Neural cell (in vitro differentiated cells): Measurements from ENCODE around the gene TBC1D22B.

Experiments used
- EP300 ChIP-seq: fragments of 450-650 bp; conservative IDR thresholded peaks from 2 replicates; pipeline ENCODE4 v1.6.1; 2014; ENCODE audit warnings: antibody characterized with exemption, mild to moderate bottlenecking, moderate library complexity; ENCODE audit not compliant: poor library complexity, severe bottlenecking
- EZH2 ChIP-seq: fragments of 200-600, 300-800 bp; shearing (Covaris generic), sonication (generic); IDR thresholded peaks from 2 replicates; pipeline ENCODE4 v1.6.1; 2014; ENCODE audit warnings: antibody characterized with exemption, low read length, borderline replicate concordance, mild to moderate bottlenecking; ENCODE audit not compliant: insufficient read depth, poor library complexity, severe bottlenecking
- MXI1 ChIP-seq: fragments of 450-650 bp; conservative IDR thresholded peaks from 2 replicates; pipeline ENCODE4 v1.6.1; 2014; ENCODE audit warnings: antibody characterized with exemption, mild to moderate bottlenecking; ENCODE audit not compliant: poor library complexity, severe bottlenecking
- POLR2AphosphoS5 ChIP-seq: IDR thresholded peaks from 2 replicates; pipeline ENCODE4 v1.6.1; 2012
- RAD21 ChIP-seq: fragments of 450-650 bp; conservative IDR thresholded peaks from 2 replicates; pipeline ENCODE4 v1.6.1; 2014; ENCODE audit warnings: antibody characterized with exemption, mild to moderate bottlenecking, moderate library complexity
- SMC3 ChIP-seq: fragments of 450-650 bp; conservative IDR thresholded peaks from 2 replicates; pipeline ENCODE4 v1.6.1; 2014; ENCODE audit warnings: antibody characterized with exemption, mild to moderate bottlenecking, moderate library complexity; ENCODE audit not compliant: poor library complexity
- TAF1 ChIP-seq: IDR thresholded peaks from 2 replicates; pipeline ENCODE4 v1.6.1; 2012; ENCODE audit warnings: low read depth
- TF ChIP-seq, protein P1 (sequence below): fragments of 450-650 bp; IDR thresholded peaks from 2 replicates; pipeline ENCODE4 v1.5.1; 2014; ENCODE audit warnings: antibody characterized with exemption, mild to moderate bottlenecking, moderate library complexity; ENCODE audit not compliant: poor library complexity, severe bottlenecking
- TF ChIP-seq, protein P2 (sequence below): IDR thresholded peaks from 2 replicates; pipeline ENCODE4 v1.6.1; 2012; ENCODE audit warnings: borderline replicate concordance

DNA sequence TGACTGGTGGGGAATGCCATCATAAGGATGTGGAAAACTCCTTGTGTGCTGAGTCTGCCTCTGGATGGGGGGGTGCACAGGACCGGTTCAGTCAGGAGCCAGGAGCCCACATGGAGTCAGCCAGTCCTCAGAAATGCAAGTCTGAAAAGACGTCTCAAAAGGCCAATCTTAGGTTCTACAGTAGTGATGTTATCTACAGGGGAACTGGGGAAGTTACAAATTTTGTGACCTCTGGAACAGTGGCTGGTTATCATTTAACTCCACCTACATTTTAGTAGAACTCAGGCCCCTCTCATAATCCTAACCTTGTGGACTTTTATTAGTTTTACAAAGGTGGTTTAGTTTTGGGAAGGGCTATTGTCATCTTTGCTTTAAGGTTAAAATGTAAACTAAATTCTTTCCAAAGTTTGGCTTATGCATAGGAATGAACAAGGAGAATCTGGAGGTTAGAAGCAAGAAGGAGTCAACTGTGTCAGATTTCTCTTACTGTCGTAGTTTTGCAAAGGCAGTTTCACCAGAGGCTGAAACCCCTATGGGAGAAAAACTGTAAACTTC, 13.7 kb upstream of the TBC1D22B start:
- TF ChIP-seq POLR2AphosphoS5 (no peak), EZH2 (no peak), RAD21 (no peak), TAF1 (no peak), EP300 (no peak), SMC3 (no peak), MXI1 (no peak)
- TF ChIP-seq, protein P1, sequence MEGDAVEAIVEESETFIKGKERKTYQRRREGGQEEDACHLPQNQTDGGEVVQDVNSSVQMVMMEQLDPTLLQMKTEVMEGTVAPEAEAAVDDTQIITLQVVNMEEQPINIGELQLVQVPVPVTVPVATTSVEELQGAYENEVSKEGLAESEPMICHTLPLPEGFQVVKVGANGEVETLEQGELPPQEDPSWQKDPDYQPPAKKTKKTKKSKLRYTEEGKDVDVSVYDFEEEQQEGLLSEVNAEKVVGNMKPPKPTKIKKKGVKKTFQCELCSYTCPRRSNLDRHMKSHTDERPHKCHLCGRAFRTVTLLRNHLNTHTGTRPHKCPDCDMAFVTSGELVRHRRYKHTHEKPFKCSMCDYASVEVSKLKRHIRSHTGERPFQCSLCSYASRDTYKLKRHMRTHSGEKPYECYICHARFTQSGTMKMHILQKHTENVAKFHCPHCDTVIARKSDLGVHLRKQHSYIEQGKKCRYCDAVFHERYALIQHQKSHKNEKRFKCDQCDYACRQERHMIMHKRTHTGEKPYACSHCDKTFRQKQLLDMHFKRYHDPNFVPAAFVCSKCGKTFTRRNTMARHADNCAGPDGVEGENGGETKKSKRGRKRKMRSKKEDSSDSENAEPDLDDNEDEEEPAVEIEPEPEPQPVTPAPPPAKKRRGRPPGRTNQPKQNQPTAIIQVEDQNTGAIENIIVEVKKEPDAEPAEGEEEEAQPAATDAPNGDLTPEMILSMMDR, result no peak
- TF ChIP-seq, protein P2, sequence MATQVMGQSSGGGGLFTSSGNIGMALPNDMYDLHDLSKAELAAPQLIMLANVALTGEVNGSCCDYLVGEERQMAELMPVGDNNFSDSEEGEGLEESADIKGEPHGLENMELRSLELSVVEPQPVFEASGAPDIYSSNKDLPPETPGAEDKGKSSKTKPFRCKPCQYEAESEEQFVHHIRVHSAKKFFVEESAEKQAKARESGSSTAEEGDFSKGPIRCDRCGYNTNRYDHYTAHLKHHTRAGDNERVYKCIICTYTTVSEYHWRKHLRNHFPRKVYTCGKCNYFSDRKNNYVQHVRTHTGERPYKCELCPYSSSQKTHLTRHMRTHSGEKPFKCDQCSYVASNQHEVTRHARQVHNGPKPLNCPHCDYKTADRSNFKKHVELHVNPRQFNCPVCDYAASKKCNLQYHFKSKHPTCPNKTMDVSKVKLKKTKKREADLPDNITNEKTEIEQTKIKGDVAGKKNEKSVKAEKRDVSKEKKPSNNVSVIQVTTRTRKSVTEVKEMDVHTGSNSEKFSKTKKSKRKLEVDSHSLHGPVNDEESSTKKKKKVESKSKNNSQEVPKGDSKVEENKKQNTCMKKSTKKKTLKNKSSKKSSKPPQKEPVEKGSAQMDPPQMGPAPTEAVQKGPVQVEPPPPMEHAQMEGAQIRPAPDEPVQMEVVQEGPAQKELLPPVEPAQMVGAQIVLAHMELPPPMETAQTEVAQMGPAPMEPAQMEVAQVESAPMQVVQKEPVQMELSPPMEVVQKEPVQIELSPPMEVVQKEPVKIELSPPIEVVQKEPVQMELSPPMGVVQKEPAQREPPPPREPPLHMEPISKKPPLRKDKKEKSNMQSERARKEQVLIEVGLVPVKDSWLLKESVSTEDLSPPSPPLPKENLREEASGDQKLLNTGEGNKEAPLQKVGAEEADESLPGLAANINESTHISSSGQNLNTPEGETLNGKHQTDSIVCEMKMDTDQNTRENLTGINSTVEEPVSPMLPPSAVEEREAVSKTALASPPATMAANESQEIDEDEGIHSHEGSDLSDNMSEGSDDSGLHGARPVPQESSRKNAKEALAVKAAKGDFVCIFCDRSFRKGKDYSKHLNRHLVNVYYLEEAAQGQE, result no peak
